DND-41 (cell line): ENCODE results near the gene KRT73.
A peak's percentile ranks its signal among the peaks of the same experiment; 100 is the strongest.

Experiments
- ATAC-seq: fragments of 200-7000 bp; cut with Tn5 transposase; 3 replicates; pipeline ENCODE4 v1.9.1; 2021; ENCODE audit warnings: low read depth; ENCODE audit not compliant: insufficient read depth
- DNase-seq: peaks from one replicate; pipeline ENCODE4 v3.0.0-alpha.2; 2020
- H2AFZ ChIP-seq: 2 replicates; pipeline ENCODE4 v1.6.0; 2012; ENCODE audit warnings: low read depth, low read length
- H3K27ac ChIP-seq: 2 replicates; pipeline ENCODE4 v1.5.1; 2012; ENCODE audit warnings: low read length, inconsistent platforms
- H3K27me3 ChIP-seq: fragments of 200-600 bp; sonication (generic); 2 replicates; pipeline ENCODE4 v1.6.0; 2012; ENCODE audit warnings: low read length, mild to moderate bottlenecking, inconsistent platforms; ENCODE audit not compliant: insufficient read depth, poor library complexity
- H3K36me3 ChIP-seq: 2 replicates; pipeline ENCODE4 v1.5.1; 2012; ENCODE audit warnings: low read length, inconsistent platforms; ENCODE audit not compliant: insufficient read depth
- H3K4me1 ChIP-seq: 2 replicates; pipeline ENCODE4 v1.5.1; 2012; ENCODE audit warnings: mild to moderate bottlenecking, low read length; ENCODE audit not compliant: insufficient read depth
- H3K4me2 ChIP-seq: 2 replicates; pipeline ENCODE4 v1.6.0; 2012; ENCODE audit warnings: mild to moderate bottlenecking, moderate library complexity, low read length, inconsistent platforms; ENCODE audit not compliant: insufficient read depth
- H3K4me3 ChIP-seq, 2 experiments: fragments of 200-600 bp in 1 of 2; shearing (Covaris generic) in 1 of 2; 2 replicates each; pipeline ENCODE4 v1.5.1; 2012 to 2016; ENCODE audit warnings: inconsistent platforms in 2 of 2, low read length in 2 of 2, mild to moderate bottlenecking in 2 of 2, low read depth in 1 of 2, moderate library complexity in 1 of 2
- H3K79me2 ChIP-seq: 2 replicates; pipeline ENCODE4 v1.6.0; 2012; ENCODE audit warnings: low read length, inconsistent platforms; ENCODE audit not compliant: insufficient read depth
- H3K9ac ChIP-seq: 2 replicates; pipeline ENCODE4 v1.6.0; 2012; ENCODE audit warnings: low read depth, mild to moderate bottlenecking, inconsistent platforms, low read length, moderate library complexity
- H3K9me3 ChIP-seq: 2 replicates; pipeline ENCODE4 v1.5.1; 2012; ENCODE audit warnings: low read length, moderate library complexity, mild to moderate bottlenecking, inconsistent platforms; ENCODE audit not compliant: insufficient read depth, severe bottlenecking
- H4K20me1 ChIP-seq: 2 replicates; pipeline ENCODE4 v1.6.0; 2012; ENCODE audit warnings: low read length; ENCODE audit not compliant: insufficient read depth
- CTCF ChIP-seq: IDR thresholded peaks from 2 replicates; pipeline ENCODE4 v1.5.1; 2012; ENCODE audit warnings: borderline replicate concordance, low read length, moderate library complexity, mild to moderate bottlenecking; ENCODE audit not compliant: poor library complexity, severe bottlenecking; ENCODE audit errors: extremely low read depth
- EZH2 ChIP-seq: IDR thresholded peaks from 3 replicates; pipeline ENCODE4 v1.6.1; 2012; ENCODE audit warnings: borderline replicate concordance, low read depth, mild to moderate bottlenecking, moderate library complexity, low read length, inconsistent platforms; ENCODE audit not compliant: severe bottlenecking

The KRT73 gene

DNA sequence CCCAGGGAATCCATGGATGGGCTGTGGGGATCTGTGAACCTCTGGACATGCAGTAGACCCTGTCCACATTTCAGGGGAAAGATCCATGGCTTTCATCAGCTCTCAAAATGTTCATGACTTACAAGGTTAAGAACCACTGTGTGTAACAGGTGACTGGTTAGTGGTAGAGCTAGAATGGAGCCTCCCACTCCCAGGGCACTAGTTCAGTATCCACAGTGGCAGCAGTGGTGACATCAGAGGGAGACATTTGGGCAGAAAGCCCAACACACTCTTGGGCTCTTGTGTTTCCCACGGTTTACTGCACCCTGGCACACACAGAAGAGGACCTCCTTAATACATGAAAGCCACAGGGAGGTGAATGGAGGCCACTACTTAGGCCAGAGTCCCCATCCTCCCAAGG lies 53.8 kb downstream of the KRT73 start:
- H3K36me3 ChIP-seq = no peaks in the 10 kb centered on the region
- H3K79me2 ChIP-seq = no peaks in the 10 kb centered on the region
- no peak overlapping the region for H3K4me2 ChIP-seq
- ATAC-seq (no peak), DNase-seq (no peak)
- no peaks in the 10 kb centered on the region for H3K4me1 ChIP-seq
- no peak overlapping the region for H2AFZ ChIP-seq
- H3K9ac ChIP-seq = no peak overlapping the region
- H4K20me1 ChIP-seq = no peaks in the 10 kb centered on the region
- no peak overlapping the region for H3K4me3 ChIP-seq
- no peak overlapping the region for H3K27ac ChIP-seq
- H3K9me3 ChIP-seq = no peaks in the 10 kb centered on the region
- no peak for TF ChIP-seq EZH2
- no peak for TF ChIP-seq CTCF
- H3K27me3 ChIP-seq = peaks cover 25% of the 10 kb centered on the region

- H2AFZ ChIP-seq = no peak overlapping the region
- no peaks in the 10 kb centered on the region for H4K20me1 ChIP-seq
- no peak overlapping the region for H3K4me2 ChIP-seq
- no peaks in the 10 kb centered on the region for H3K4me1 ChIP-seq
- no peak overlapping the region for H3K4me3 ChIP-seq
- H3K27me3 ChIP-seq = peaks cover 23% of the 10 kb centered on the region
- H3K36me3 ChIP-seq = no peaks in the 10 kb centered on the region
- TF ChIP-seq CTCF = peak; percentile 16
- TF ChIP-seq EZH2 = no peak
- ATAC-seq = no peak
- H3K27ac ChIP-seq = no peak overlapping the region
- H3K79me2 ChIP-seq = no peaks in the 10 kb centered on the region
- no peaks in the 10 kb centered on the region for H3K9me3 ChIP-seq
- no peak overlapping the region for H3K9ac ChIP-seq
- DNase-seq = no peak
These were observed 56.4 kb downstream of the KRT73 start for GRCh38 chr12:52561880-52562449.

GRCh38 chr12:52559979-52560378 lies 58.4 kb downstream of the KRT73 start:
- ATAC-seq (no peak), DNase-seq (no peak)
- no peak overlapping the region for H2AFZ ChIP-seq
- no peaks in the 10 kb centered on the region for H3K79me2 ChIP-seq
- no peak overlapping the region for H3K27ac ChIP-seq
- H3K4me1 ChIP-seq = no peaks in the 10 kb centered on the region
- peaks cover 20% of the 10 kb centered on the region for H3K27me3 ChIP-seq
- no peaks in the 10 kb centered on the region for H4K20me1 ChIP-seq
- no peaks in the 10 kb centered on the region for H3K9me3 ChIP-seq
- TF ChIP-seq CTCF (no peak), EZH2 (no peak)
- H3K4me2 ChIP-seq = no peak overlapping the region
- no peak overlapping the region for H3K4me3 ChIP-seq
- H3K9ac ChIP-seq = no peak overlapping the region
- no peaks in the 10 kb centered on the region for H3K36me3 ChIP-seq
